ENCODE results near the gene PAWR.
"Not testable (repeated sequence)": the region's sequence is repeated elsewhere in the genome, so short reads cannot be mapped to it uniquely, and the experiment has no call there.

PAWR gene

DNA sequence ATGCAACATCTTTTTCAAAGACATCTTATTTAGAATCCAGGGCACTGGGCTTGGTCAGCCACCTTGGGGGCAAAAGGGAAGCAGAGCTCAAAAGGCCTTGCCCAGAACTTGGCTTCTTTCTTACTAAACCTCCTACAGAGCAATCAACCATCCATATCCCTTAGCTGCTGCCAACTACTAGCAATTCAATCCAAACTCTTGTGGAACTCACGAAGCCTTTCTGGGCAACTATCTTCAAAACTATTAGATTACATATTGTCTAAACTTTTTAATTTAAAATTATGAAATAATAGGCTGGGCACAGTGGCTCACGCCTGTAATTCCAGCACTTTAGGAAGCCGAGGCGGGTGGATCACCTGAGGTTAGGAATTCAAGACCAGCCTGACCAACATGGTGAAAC lies 95.5 kb downstream of the PAWR start:
- no peak for DNase-seq (ENCODE audit: low read depth, low spot score)

DNA sequence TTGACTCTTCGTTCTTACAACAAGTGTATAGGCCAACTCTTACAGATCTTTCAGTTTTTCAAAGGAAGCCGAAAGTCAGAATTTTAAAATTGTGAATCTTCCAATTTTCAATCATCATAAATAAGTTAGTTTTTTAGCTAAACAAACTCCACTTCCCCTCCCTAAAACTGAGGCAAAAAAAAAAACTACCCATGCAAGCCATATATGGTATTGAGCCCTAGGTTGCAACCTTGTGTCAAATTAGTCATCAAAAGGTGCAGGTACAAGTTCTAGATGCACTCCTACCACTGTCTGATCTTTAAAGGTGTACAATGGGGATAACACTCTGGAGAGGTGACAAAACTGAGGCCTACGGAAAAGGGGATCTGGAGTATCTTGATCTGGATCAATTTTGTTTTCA lies 97.9 kb downstream of the PAWR start:
- no peak for DNase-seq (ENCODE audit: low read depth, low spot score)

DNA sequence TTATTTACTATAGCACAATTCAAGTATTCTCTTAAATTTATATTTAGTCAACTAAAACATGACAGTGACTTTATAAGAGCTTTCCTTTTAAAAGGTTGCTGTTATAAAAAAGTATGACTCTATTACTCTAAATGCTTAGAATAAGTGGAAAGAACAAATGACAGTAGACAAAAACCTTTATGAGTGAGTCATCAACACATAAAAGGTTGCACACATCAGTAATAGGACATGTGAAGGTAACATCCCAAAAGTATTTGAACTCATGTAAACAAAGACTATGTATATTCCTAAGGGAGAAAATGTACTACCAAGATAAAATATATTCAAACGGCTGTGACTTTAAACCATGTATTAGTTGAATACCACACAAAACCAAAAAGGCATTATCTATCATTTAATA lies 98.8 kb downstream of the PAWR start:
- DNase-seq (ENCODE audit: low read depth, low spot score) = no peak

DNA sequence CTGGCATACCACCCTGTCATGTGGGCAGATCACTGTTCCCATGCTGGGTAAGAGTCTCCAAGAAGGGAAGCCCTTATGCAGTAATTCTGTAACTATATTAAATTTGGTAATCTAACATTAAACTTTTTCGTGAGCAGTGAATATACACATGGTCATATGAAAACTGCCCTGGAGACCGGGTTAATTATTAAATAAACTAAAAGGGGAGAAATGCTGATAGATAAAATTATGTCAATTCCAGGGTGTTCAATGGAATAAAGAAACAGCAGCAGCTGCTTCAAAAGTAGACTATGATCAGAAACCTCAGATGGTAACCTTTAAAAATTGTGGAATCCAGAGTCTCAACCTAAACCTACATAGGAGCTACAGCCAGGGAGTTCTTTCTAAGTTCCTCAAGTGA lies 100.0 kb downstream of the PAWR start:
- DNase-seq (ENCODE audit: low read depth, low spot score) = no peak

DNA sequence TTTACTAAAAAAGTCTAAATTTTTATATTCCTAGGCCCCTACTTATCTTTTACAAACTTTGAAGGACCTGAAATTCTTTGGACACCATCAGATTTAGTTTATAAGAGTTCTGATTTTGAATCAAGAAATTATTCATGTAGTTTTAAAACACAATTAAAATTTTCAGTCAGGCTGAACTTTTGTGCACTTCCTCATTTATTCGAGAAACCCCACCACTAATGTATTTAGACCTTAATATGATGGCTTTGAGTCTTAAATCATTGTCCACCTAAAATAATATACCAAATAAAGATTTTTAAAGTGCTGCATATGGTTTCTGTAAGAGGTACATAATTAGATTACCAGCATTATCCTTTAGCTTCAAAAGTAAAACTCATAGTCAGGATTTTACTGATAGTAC lies 103.4 kb downstream of the PAWR start:
- DNase-seq (ENCODE audit: low read depth, low spot score) = no peak

DNA sequence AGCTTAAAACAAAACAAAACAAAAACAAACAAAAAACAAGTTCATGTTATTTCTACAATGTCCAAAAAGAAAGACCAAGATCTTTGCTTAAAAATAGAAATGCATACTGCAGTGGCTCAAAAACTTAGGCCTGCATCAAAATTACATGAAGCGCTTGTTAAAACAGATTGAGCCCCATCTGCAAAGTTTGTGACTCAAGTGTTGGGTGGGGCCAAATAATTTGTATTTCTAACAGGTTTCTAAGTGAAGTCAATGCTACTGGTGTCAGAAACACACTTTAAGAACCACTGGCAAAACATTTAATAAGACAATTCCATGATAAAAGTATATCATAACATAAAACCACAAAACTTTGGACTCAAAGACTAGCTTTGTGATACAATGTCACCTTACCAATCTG lies 105.6 kb downstream of the PAWR start:
- no peak for DNase-seq (ENCODE audit: low read depth, low spot score)

DNA sequence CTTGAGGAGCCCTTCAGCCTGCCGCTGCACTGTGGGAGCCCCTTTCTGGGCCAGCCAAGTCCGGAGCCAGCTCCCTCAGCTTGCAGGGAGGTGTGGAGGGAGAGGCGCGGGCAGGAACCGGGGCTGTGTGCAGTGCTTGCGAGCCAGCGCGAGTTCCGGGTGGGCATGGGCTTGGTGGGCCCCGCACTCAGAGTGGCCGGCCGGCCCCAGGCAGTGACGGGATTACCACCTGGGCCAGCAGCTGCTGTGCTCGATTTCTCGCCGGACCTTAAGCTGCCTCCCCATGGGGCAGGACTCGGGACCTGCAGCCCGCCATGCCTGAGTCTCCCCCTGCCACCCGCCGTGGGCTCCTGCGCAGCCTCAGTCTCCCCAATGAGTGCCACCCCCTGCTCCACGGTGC lies 116.9 kb downstream of the PAWR start:
- no peak for DNase-seq (ENCODE audit: low read depth, low spot score)

DNA sequence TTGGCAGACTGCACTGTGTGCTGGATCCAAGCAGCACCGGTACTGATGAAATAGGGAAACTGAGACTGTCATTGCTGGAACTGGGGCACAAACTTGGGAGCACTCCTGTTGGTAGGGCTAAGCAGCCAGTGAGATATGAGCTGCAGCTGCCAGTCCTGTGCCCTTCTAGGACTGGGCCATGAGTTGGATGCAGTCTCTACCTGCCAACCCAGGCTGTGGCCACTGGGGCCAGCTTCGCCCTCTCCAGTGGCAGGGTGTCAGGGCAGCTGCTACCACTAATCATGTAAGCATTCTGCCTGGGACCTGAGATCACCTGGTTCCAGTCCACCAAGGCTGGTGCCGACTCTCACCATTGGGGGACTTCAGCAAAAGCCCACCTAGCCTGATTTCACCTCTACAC lies 121.1 kb downstream of the PAWR start:
- no peak for DNase-seq (ENCODE audit: low read depth, low spot score)

DNA sequence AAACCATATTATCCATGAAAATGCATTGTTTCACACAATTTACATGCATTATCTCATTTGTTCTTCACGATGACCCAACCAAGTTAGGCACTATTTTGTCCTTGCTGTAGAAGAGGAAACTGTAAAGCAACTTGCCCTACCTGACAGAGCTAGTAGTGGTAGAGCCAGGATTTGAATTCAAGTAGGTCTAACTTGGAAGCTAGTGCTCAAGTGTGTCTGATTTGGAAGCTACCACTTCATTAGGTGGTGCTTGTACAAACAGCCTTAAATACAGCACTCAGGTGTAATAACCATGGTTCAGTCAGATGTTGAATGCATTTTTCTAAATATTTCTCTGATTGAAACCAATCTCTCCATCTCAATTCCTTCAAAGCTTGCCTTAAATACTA lies 123.6 kb downstream of the PAWR start:
- DNase-seq (ENCODE audit: low read depth, low spot score) = no peak

DNA sequence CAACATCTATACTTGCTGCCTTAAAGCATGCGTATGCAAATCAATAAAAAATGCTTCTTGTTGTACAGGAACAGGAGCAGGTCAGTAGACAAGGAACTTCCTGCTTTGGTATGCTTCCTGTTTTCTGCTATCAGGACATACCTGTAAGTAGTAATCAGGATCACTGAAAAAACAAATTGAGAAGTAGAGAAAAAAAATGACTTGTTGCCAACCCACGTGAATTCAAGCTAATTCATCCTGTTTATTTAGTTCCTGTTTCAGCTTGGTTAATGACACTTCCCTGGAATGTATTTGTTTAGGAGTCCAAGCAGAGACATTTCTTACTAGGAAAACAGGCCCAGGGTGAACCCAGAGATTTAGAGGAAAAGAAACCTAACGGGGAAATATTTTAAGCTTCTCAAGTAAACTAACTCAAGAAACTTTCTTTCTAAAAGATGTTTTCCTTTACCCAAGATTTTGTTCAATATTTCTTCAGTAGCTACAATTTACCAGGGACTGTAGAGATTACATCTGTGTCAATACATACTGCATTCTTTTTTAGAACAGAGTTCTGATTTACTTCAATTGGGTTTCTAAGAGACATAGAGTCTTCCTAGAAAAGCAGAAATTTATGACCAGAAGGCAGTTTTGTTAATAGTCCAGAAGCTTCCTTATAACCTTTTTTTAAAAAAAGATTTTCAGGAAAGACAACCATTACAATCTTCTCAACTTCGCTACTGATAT lies 124.2 kb downstream of the PAWR start:
- DNase-seq (ENCODE audit: low read depth, low spot score) = no peak

DNA sequence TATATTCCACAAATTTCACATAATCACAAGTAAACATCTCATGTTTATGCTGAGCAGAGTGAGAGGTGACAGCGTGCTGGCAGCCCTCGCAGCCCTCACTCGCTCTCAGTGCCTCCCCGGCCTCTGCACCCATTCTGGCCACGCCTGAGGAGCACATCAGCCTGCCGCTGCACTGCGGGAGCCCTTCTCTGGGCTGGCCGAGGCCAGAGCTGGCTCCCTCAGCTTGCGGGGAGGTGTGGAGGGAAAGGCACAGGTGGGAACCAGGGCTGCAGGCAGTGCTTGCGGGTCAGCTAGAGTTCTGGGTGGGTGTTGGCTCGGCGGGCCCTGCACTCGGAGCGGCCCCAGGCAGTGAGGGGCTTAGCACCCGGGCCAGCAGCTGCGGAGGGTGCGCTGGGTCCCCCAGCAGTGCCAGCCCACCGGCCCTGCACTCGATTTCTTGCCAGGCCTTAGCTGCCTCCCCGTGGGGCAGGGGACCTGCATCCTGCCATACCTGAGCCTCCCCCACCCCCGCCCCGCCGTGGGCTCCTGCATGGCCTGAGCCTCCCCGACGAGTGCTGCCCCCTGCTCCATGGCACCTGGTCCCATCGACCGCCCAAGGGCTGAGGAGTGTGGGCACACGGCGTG lies 125.9 kb downstream of the PAWR start:
- not testable (repeated sequence) for DNase-seq (ENCODE audit: low read depth, low spot score)

DNA sequence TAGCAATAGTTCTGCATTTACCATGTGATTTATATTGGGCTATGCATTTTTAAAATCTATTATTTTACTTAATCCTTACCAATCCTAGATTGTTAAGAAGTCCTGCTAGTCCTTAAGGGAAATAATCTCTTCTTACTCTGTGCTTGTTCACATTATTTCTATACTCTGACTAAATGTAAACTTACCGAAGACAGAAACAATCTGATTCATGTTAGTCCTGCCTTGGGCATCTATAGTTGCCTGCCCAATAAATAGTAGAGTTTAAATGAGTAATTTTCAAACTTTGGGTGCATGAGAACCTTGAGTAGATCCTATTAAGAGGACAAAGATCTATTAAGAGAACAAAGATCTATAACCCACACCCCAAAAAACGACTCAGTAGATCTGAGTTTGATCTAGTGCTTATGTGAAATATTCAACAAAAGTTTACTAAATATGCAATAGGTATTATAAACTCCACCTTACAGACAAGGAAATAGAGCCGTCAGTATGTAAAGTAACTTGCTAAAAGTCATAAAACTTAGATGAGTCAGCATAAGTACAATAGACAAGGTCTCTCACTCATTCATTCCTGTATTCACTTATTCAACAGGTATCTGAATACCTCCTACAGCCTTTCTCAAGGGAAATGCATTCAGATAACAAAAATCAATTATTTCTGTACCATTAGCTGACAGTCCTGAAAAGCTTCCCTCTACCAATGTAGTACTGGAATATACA lies 127.6 kb downstream of the PAWR start:
- no peak for DNase-seq (ENCODE audit: low read depth, low spot score)

DNA sequence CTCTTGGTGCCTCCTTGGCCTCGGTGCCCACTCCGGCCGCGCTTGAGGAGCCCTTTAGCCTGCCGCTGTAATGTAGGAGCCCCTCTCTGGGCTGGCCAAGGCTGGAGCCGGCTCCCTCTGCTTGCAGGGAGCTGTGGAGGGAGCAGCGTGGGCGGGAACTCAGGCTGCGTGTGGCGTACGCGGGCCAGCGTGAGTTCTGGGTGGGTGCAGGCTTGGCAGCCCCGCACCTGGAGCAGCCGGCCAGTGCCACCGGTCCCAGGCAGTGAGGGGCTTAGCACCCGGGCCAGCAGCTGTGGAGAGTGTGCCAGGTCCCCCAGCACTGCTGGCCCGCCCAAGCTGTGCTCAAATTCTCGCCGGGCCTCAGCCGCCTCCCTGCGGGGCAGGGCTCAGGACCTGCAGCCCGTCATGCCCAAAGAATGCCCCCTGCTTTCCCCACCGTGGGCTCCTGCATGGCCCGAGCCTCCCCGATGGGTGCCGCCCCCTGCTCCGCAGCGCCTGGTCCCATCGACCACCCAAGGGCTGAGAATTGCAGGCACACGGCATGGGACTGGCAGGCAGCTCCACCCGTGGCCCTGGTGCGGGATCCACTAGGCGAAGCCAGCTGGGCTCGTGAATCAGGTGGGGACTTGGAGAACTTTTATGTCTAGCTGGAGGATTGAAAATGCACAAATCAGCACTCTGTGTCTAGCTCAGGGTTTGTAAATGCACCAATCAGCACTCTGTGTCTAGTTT lies 129.2 kb downstream of the PAWR start:
- DNase-seq (ENCODE audit: low read depth, low spot score) = no peak

DNA sequence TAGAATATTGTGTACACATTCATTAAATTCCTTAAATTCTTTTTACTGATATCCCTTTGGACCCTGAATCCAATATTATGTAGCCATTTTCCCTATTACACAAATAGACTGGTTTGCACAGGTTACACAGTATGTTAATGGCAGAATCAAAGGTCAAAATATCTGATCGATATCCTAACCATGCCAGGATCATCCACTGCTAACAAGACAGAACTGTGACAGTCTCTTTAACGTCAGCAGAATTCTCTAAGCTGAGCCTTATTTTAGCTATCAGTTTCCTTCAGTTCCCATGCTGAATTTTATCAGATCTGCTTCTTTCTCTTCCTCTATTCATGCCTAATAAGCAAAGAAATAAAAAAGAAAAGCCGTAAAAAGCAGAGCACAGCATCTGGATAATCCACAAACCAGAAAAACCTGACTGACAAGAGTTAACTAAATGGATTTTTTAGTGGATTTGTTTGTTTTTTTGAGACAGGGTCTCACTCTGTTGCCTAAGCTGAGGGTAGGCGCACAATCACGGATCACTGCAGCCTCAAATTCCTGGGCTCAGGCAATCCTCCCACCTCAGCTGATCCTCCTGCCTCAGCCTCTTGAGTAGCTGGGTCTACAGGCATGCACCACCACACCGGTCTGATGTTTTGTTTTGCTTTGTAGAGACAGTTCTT lies 130.4 kb downstream of the PAWR start:
- no peak for DNase-seq (ENCODE audit: low read depth, low spot score)

DNA sequence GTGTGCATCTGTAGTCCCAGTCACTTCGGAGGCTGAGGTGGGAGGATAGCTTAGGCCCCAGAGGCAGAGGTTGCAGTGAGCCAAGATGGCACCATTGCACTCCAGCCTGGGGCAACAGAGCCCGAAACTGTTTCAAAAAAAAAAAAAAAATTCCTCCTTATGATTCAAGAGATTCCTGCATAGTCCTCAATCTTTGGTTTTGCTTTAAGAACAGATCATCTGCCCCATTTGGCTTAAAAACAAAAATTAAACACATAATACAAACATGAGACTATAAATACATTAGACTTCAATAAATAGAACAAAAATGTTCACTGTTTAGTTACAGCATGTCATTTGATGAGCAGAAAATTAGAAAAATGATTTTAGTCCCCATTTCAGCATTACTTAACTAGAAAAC lies 131.2 kb downstream of the PAWR start:
- DNase-seq (ENCODE audit: low read depth, low spot score) = no peak

DNA sequence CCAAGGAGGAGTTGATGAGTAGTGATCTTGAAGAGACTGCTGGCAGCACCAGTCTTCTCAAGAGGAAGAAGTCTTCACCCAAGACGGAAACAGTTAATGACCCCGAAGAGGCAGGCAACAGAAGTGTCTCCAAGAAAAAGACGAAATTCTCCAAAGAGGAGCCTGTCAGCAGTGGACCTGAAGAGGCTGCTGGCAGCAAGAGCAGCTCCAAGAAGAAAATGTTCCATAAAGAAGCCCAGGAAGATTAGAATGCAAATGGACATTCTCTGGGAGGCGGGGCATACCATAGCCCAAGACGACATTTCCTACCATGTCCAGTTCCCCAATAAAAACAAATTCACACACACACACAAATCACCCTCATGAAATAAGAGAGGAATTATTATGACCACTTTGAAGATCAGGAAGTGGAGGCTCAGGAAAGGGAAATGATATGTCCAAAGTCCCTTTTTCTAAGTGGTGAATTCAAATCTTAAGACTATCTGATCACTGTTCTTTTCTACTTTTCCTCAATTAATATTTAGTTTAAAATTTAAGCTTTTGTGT lies 131.8 kb downstream of the PAWR start:
- no peak for DNase-seq (ENCODE audit: low read depth, low spot score)

DNA sequence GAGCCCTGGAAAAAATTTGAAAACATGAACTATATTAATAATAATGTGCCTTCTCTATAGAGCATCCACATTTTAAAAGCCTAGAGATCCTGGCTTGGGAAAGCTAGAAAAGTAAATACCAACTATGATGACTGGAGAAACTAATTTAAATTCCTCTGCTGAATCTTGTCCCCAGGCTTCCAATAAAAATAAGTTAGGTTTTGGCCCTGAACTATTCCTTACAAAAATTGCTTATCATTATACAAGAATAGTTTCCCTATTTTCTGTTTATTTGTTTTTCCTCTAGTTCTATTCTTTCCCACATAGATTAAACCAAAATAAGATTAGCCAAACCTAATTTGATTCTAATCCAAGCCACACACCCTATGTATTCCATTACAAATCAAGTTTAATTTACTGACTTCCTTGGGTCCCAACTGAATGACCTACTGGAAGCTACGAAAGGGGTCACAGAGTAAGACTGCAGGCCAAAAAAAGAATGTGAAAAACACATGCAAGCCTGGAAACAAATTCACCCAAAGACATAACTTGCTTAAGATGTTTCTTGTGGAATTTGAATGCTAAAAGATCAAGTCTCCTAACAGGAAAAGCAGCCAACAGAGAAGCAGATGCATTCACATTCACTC lies 133.0 kb downstream of the PAWR start:
- DNase-seq (ENCODE audit: low read depth, low spot score) = no peak

DNA sequence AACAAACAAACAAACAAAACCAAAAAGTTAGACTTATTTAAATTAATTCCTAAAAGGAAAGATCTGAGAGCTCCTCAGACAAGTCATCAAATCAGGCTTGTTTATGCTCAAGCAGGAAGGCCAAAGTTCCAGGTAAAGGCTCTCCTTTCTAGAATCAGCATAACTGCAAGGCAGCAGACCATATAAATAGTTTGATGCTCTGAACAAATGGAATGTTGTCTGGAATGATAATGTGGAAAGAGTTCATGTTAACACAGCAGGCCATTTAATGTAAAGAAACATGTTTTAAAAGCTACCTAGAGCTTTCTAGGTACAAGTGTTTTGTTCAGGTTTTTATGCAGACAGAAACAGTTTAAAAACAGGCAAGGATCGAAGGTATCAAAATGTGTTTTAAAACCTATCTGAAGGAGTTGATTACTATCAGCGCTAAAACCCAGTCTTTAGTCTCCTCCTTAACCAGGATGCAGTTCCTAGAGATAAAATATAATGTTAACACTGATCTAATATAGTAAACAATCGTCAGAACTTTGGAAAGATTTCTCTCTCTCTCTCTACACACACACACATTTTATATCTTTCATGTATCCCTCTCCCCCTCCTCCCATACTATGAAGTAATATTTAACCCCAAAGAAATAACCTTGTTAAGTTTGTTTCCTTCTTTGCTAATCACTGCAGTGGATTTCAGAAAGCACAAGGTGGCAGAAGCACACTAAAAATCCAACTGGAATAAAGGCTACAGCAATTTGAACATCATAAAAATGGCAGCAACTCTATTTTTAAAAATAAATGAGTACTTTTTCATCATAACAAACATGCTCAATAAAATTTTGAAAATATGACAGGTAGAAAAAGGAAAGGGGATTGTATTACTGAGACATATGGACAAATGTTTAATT lies 135.5 kb downstream of the PAWR start:
- no peak for DNase-seq (ENCODE audit: low read depth, low spot score)

DNA sequence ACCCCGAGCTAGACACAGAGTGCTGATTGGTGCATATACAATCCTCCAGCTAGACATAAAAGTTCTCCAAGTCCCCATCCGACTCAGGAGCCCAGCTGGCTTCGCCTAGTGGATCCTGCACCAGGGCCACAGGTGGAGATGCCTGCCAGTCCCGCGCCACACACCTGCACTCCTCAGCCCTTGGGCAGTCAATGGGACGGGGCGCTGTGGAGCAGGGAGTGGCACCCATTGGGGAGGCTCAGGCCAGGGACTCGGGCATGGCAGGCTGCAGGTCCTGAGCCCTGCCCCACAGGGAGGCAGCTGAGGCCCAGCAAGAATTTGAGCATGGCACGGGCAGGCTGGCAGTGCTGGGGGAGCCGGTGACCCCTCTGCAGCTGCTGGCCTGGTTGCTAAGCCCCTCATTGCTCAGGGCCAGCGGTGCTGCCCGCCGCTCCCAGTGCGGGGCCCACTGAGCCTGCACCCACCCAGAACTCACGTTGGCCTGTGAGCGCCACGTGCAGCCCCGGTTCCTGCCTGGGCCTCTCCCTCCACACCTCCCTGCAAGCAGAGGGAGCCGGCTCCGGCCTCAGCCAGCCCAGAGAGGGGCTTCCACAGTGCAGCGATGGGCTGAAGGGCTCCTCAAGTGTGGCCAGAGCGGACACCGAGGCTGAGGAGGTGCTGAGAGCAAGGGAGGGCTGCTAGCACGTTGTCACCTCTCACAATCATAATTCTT lies 136.7 kb downstream of the PAWR start:
- DNase-seq (ENCODE audit: low read depth, low spot score) = no peak
